ENCODE results near the gene CREM.

DNA sequence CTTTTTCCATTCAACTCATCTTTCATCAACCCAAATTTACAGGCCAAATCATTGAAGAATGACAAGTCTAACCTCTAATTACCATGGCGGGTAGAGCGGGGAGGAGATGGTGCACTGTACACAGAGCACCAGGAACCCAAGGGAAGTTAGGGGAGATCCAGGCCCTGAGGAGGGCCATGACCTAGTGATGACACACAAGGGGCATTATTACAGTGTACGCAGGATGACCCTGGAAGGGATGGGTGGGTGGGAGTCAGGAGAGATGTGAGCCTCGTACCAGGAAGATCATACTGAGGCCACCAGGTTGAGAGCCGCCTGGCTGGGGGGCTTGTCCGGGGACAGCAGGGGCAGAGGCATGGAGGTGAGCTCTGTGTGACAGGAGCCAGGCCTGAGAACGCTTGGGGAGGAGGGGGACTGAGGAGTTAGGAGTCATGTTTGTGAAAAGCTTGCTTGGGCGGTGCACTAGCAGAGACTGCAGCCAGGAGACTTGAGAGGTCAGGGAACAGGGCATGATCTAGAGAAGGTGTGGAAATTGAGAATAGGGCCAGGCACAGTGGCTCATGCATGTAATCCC lies 120.2 kb downstream of the CREM start:
- TF ChIP-seq POLR2A (IDR thresholded peaks at IDR 0.05; ENCODE audit: low read depth, low read length) (no peak), TAF1 (IDR thresholded peaks at IDR 0.05; ENCODE audit: borderline replicate concordance, low read depth, low read length) (no peak)

Measured in GM12892 (cell line).